Endothelial cell (in vitro differentiated cells): Measurements from ENCODE around the gene PIGO. TPM values are rescaled to one million over a fixed set of nuclear protein-coding genes. Genes with fewer than 3 reads are reported as not detected.

Experiments used
- DNase-seq: peaks from one replicate; pipeline ENCODE4 v3.0.0; 2021; ENCODE audit warnings: low spot score
- H3K27ac Mint-ChIP-seq: one replicate; pipeline ENCODE4 v1.8.0; 2021; ENCODE audit warnings: mixed read lengths, inconsistent platforms; ENCODE audit not compliant: unreplicated experiment
- H3K27me3 Mint-ChIP-seq: one replicate; pipeline ENCODE4 v1.8.0; 2021; ENCODE audit warnings: mild to moderate bottlenecking, moderate library complexity, mixed read lengths, inconsistent platforms; ENCODE audit not compliant: unreplicated experiment
- H3K36me3 Mint-ChIP-seq: one replicate; pipeline ENCODE4 v1.8.0; 2021; ENCODE audit warnings: mild to moderate bottlenecking, low read depth, mixed read lengths, inconsistent platforms; ENCODE audit not compliant: unreplicated experiment
- H3K4me1 Mint-ChIP-seq: one replicate; pipeline ENCODE4 v1.8.0; 2021; ENCODE audit warnings: mild to moderate bottlenecking, mixed read lengths, inconsistent platforms; ENCODE audit not compliant: unreplicated experiment
- H3K4me3 Mint-ChIP-seq: one replicate; pipeline ENCODE4 v1.8.0; 2021; ENCODE audit warnings: mild to moderate bottlenecking, mixed read lengths, inconsistent platforms; ENCODE audit not compliant: unreplicated experiment
- H3K9me3 Mint-ChIP-seq: one replicate; pipeline ENCODE4 v1.8.0; 2021; ENCODE audit warnings: mixed read lengths, inconsistent platforms; ENCODE audit not compliant: unreplicated experiment
- CTCF ChIP-seq: fragments of 200-600 bp; sonication (generic); IDR thresholded peaks from one replicate; pipeline ENCODE4 v1.5.0; 2021; ENCODE audit warnings: antibody characterized with exemption; ENCODE audit not compliant: unreplicated experiment
- total RNA-seq: library from RNA; stranded (reverse); fragmentation: NEBNext Ultra II Directional; extraction: Animal tissue kit (Norgen Biotek cat#: 25700); gene quantifications from one replicate; pipeline ENCODE4 v1.2.1, GENCODE V29; 2021; ENCODE audit not compliant: unreplicated experiment

The PIGO gene
- total RNA-seq, 1 donor from 2014 or later: 20.3 TPM

GRCh38 chr9:35102769-35103659, 6.6 kb upstream of the PIGO start, which contains the start of gene STOML2:
Gene STOML2, minus strand, starts transcription at chr9:35103131. Its CDS starts 37 bp downstream, at chr9:35103094.
- DNase-seq: peak; percentile 91
- Mint-ChIP-seq H3K9me3 (no peaks in the 10 kb centered on the region), H3K36me3 (peaks cover 49% of the 10 kb centered on the region), H3K4me1 (peaks cover 26% of the 10 kb centered on the region), H3K4me3 (peak within 1 kb of the TSS; percentile 97), H3K27ac (peak within 1 kb of the TSS; percentile 100), H3K27me3 (peaks cover 24% of the 10 kb centered on the region)
- TF ChIP-seq CTCF: no peak

GRCh38 chr9:35102465-35102768, 6.0 kb upstream of the PIGO start:
- Mint-ChIP-seq H3K9me3 (no peaks in the 10 kb centered on the region), H3K27ac (peak overlapping the region; percentile 100), H3K4me1 (peaks cover 26% of the 10 kb centered on the region)

GRCh38 chr9:35097573-35097972, 1.2 kb upstream of the PIGO start:
- no peak for DNase-seq
- peaks cover 10% of the 10 kb centered on the region for H3K27me3 Mint-ChIP-seq
- no peak for TF ChIP-seq CTCF
- peaks cover 22% of the 10 kb centered on the region for H3K36me3 Mint-ChIP-seq
- no peak overlapping the region for H3K4me3 Mint-ChIP-seq
- H3K27ac Mint-ChIP-seq: no peak overlapping the region
- peaks cover 15% of the 10 kb centered on the region for H3K4me1 Mint-ChIP-seq
- H3K9me3 Mint-ChIP-seq: no peaks in the 10 kb centered on the region

More at GRCh38 chr9:35102465-35102768, 6.0 kb upstream of the PIGO start:
- no peak for DNase-seq
- TF ChIP-seq CTCF: no peak
- Mint-ChIP-seq H3K36me3 (peaks cover 49% of the 10 kb centered on the region), H3K27me3 (peaks cover 24% of the 10 kb centered on the region), H3K4me3 (peak overlapping the region; percentile 97)

GRCh38 chr9:35091536-35091935, 4.9 kb downstream of the PIGO start:
- H3K27me3 Mint-ChIP-seq: peaks cover 6% of the 10 kb centered on the region
- no peak for DNase-seq
- H3K9me3 Mint-ChIP-seq: no peaks in the 10 kb centered on the region
- peaks cover 30% of the 10 kb centered on the region for H3K36me3 Mint-ChIP-seq
- H3K4me1 Mint-ChIP-seq: peaks cover 6% of the 10 kb centered on the region
- TF ChIP-seq CTCF: no peak
- no peak overlapping the region for H3K27ac Mint-ChIP-seq
- H3K4me3 Mint-ChIP-seq: no peak overlapping the region

GRCh38 chr9:35089434-35089833, 7.0 kb downstream of the PIGO start:
- no peak for TF ChIP-seq CTCF
- Mint-ChIP-seq H3K4me1 (no peaks in the 10 kb centered on the region), H3K36me3 (peaks cover 26% of the 10 kb centered on the region), H3K27me3 (peaks cover 6% of the 10 kb centered on the region), H3K4me3 (no peak overlapping the region), H3K27ac (peak overlapping the region; percentile 71), H3K9me3 (no peaks in the 10 kb centered on the region)
- no peak for DNase-seq
